ENCODE data around the gene B3GALNT2. TPM values are rescaled to one million over a fixed set of nuclear protein-coding genes. Genes with fewer than 3 reads are reported as not detected.
"Not testable (repeated sequence)": the region's sequence is repeated elsewhere in the genome, so short reads cannot be mapped to it uniquely, and the experiment has no call there.

B3GALNT2 gene
- total RNA-seq (2014; rRNA removed; shearing (Covaris generic); ENCODE audit: low replicate concordance) = 11.1 and 13.7 TPM in 2 replicates

- DNase-seq (ENCODE audit: low read depth) = no peak
- in situ Hi-C loops (cut with HindIII; ENCODE audit: low pct_unique_long_range_greater_than_20kb, low sequenced_read_pairs) = no loop called here
Measured at GRCh38 chr1:235504122-235504493, at the start of gene B3GALNT2. Gene B3GALNT2 (minus strand): TSS chr1:235504452. CDS start chr1:235504252, 200 bp downstream.

DNA sequence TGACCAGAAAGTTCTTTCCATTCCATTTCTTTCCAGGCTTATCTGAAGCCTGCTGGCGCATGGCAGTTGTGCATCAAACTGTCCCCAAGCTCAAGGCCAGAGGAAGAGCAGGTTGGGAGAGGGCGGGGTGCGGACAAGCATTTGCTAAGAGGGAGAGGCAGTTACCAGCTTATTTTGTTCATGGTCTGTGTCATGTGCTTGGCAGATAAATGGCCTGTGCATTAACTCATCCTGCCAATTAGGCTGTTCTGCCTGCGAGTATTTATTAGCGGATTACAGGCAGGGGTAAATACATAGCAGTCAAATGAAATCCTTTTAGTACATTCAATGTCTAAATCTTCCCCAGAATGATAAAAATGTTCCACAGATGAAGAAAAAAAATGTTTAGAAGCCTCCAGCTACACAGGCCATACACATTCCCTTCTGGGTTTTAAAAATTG lies 48.9 kb upstream of the B3GALNT2 start:
- DNase-seq (ENCODE audit: low read depth) = no peak
- in situ Hi-C loops (cut with HindIII; ENCODE audit: low pct_unique_long_range_greater_than_20kb, low sequenced_read_pairs) = no loop called here

DNA sequence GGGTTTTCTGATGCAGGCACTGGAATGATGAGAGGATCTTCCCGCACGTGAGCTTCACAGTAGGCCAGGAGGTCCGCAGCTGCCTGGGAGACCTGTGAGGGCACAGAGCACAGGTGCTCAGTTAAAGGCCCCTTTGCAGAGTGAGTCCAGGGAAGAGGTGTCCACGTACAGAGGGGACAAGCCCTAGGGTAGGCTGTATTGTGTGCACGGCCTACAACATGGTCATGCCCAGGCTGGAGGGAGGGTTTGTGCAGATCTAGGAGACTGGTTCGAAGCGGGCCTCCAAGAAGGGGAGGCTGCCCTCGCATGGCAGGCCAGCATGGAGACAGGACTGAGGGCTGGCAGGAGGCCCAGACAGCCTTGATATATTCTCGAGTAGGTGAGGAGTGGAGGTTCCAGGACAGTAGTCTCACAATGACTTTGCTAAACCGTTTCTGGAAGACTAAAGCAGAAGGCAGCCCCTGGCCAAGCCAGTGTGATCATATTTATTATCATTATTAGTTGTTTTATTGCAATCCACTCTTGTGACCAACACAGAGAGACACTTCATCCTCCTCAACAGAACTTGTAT lies 48.0 kb upstream of the B3GALNT2 start:
- in situ Hi-C loops (cut with HindIII; ENCODE audit: low pct_unique_long_range_greater_than_20kb, low sequenced_read_pairs) = no loop called here
- peak; percentile 5 for DNase-seq (ENCODE audit: low read depth)

DNA sequence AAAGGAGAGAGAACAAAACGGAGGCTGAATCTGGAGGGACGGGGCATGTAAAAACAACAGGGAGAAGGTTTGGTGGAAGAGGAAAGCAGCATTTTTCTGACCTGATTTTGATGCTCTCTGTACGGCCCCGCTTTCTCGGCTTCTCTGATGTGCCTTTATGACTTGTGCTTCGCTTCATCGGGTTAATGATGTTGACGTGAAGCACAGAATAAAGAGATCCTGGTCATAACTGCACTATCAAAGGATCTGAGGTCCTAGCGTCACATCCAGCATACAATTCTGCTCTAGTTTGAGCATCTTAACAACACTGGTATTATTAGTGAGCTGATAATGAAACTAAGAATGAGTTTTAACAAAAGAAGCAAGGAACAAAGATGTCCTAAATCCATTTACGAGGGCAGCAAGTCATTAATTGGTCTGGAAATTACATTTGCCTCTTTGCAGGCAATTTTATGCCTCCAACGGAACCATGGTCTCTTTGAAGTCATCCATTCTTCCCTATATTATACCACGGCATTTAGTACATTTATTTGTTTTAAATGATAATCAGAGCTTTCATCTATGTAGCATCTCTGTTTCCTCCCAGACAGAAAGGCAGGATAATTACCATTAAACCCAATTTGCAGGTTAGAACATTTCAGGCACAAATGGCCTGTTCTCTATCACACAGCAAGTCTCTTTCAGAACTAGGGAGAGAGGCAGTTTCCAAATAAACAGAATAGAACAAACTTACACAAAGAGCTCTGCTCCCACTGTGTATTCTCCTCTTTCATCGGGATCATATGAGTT lies 45.3 kb upstream of the B3GALNT2 start:
- in situ Hi-C loops (cut with HindIII; ENCODE audit: low pct_unique_long_range_greater_than_20kb, low sequenced_read_pairs) = no loop called here
- DNase-seq (ENCODE audit: low read depth) = no peak

- in situ Hi-C loops (cut with HindIII; ENCODE audit: low pct_unique_long_range_greater_than_20kb, low sequenced_read_pairs); DNase-seq (ENCODE audit: low read depth): not testable (repeated sequence)
Measured at GRCh38 chr1:235546369-235547155, 42.3 kb upstream of the B3GALNT2 start.

- in situ Hi-C loops (cut with HindIII; ENCODE audit: low pct_unique_long_range_greater_than_20kb, low sequenced_read_pairs) = no loop called here
- DNase-seq (ENCODE audit: low read depth) = peak; percentile 10
Measured at GRCh38 chr1:235545292-235545930, 41.2 kb upstream of the B3GALNT2 start.

DNA sequence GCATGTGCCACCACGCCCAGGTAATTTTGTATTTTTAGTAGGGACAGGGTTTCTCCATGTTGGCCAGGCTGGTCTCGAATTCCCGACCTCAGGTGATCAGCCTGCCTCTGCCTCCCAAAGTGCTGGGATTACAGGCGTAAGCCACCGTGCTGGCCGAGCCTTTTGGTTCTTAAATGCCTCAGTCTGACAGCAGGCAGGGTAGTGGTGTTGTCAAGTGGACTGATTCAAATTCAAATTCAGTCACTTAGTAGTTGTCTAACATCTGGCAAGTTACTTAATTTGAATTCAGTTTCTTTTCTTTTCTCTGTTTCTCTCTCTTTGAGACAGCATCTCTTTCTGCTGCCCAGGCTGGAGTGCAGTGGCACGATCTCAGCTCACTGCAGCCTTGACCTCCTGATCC lies 38.6 kb upstream of the B3GALNT2 start:
- DNase-seq (ENCODE audit: low read depth); in situ Hi-C loops (cut with HindIII; ENCODE audit: low pct_unique_long_range_greater_than_20kb, low sequenced_read_pairs): not testable (repeated sequence)

DNA sequence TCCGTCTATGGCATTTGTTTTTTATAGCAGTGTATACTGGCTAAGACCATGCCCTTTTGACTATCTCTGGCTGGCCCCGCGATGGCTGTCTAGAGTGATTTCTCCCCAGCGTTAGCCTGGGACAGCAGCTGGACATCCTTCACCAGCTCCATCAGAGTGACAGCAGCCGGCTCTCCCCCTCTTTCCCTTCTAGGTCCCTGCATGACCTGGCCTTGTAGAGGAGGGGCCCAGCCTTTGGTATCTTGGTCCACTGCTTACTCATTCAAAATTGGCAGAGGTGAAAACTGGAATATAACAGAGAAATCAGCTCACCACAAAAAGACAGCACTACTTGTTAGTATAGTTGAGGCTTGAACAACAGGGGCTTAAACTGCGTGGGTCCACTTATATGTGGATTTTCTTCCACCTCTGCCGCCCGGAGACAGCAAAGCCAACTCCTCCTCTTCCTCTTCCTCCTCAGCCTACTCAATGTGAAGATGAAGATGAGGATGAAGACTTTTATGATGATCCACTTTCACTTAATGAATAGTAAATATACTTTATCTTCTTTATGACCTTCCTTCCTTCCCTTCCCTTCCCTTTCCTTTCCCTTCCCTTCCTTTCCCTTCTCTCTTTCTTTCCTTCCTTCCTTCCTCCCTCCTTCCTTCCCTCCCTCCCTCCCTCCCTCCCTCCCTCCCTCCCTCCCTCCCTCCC lies 29.4 kb upstream of the B3GALNT2 start:
- in situ Hi-C loops (cut with HindIII; ENCODE audit: low pct_unique_long_range_greater_than_20kb, low sequenced_read_pairs) = no loop called here
- DNase-seq (ENCODE audit: low read depth) = no peak

DNA sequence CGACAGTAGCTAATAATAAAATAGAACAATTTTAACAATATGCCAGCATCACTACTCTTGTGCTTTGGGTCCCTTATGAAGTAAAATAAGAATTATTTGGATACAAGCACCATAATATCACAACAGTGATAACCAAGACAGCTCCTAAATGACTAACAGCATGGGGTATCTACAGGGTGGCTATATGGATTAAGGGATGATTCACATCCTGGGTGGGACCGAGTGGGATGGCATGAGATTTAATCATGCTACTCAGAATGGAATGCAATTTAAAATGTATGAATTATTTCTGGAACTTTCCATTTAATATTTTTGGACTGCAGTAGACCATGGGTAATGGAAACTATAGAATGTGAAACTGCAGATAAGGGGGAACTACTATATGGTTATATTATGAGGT lies 28.1 kb upstream of the B3GALNT2 start:
- no peak for DNase-seq (ENCODE audit: low read depth)
- in situ Hi-C loops (cut with HindIII; ENCODE audit: low pct_unique_long_range_greater_than_20kb, low sequenced_read_pairs) = no loop called here

- DNase-seq (ENCODE audit: low read depth) = no peak
Measured at GRCh38 chr1:235527196-235527814, 23.1 kb upstream of the B3GALNT2 start.

GRCh38 chr1:235525314-235525713 lies 21.1 kb upstream of the B3GALNT2 start:
- in situ Hi-C loops (cut with HindIII; ENCODE audit: low pct_unique_long_range_greater_than_20kb, low sequenced_read_pairs) = no loop called here
- DNase-seq (ENCODE audit: low read depth) = no peak

More at GRCh38 chr1:235527196-235527814, 23.1 kb upstream of the B3GALNT2 start:
- in situ Hi-C loops (cut with HindIII; ENCODE audit: low pct_unique_long_range_greater_than_20kb, low sequenced_read_pairs) = no loop called here

- in situ Hi-C loops (cut with HindIII; ENCODE audit: low pct_unique_long_range_greater_than_20kb, low sequenced_read_pairs) = no loop called here
- peak; percentile 58 for DNase-seq (ENCODE audit: low read depth)
Measured at GRCh38 chr1:235516862-235517446, 12.7 kb upstream of the B3GALNT2 start.

DNA sequence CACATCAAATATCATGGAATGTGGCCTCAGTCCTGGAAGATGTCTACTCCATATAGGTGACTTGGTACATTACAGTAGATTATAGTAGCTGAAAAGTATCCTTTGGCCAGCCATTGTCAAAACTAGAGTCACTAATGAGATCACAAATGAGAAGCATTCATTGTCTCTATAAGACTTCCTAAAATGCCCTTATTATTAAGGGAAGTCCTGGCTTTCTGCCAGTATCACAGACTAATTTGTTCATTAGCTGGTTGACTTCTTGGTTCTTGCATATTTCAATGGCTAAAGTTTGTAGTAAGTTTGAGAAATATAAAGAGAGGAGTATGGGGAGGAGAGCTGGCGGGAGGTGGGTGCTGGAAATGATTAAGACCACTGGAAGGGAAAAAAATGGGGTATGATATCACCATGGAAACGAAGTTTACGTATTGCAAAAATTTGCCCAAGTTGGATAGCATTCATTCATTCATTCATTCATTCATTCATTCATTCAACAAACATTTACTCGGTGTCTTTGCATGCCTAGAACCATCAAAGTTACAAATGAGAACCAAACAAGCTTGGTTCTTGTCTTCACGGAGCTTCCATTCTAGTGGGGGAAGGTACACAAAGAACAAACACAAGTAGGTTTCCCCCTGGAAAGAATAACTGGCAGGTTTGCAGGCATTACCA lies 11.7 kb upstream of the B3GALNT2 start:
- in situ Hi-C loops (cut with HindIII; ENCODE audit: low pct_unique_long_range_greater_than_20kb, low sequenced_read_pairs) = no loop called here
- no peak for DNase-seq (ENCODE audit: low read depth)

DNA sequence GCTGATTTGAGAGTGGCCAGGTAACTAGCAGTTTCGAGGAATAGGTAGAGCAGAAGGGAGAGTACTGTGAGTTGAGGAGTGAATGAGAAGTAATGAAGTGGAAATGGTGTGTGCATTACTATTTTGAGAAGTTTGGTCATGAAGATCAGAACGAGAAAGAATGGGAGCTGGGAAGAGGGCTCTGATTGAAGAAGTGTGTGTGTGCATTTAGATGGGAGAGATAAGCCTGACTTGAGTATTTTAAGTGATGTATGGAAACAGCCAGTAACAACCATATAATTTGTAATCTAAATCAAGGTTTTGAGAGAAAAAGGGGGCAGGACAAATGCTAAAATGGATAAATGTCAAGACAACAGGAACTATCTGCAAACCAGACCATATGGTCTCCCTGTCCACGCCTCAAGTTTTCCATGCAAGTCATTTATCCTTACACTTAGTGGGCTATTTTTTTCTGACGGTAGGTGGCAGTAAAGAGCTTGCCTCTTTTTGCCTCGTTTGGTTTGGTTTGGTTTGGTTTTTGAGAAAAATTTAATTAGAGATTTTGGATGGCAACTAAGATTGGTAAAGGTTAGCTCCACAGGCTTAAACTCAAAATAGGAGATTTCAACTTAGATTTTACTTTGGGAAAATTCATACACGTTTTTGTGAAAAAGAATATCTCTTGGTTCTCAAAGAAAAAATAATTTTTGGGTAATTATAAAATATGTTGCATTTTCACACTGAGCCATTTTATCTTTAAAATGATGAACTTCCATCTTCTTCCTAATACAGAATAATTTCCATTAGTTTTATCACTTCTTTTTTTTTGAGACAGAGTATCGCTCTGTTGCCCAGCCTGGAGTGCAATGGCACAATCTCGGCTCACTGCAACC lies 9.5 kb upstream of the B3GALNT2 start:
- in situ Hi-C loops (cut with HindIII; ENCODE audit: low pct_unique_long_range_greater_than_20kb, low sequenced_read_pairs) = no loop called here
- peak; percentile 65 for DNase-seq (ENCODE audit: low read depth)

DNA sequence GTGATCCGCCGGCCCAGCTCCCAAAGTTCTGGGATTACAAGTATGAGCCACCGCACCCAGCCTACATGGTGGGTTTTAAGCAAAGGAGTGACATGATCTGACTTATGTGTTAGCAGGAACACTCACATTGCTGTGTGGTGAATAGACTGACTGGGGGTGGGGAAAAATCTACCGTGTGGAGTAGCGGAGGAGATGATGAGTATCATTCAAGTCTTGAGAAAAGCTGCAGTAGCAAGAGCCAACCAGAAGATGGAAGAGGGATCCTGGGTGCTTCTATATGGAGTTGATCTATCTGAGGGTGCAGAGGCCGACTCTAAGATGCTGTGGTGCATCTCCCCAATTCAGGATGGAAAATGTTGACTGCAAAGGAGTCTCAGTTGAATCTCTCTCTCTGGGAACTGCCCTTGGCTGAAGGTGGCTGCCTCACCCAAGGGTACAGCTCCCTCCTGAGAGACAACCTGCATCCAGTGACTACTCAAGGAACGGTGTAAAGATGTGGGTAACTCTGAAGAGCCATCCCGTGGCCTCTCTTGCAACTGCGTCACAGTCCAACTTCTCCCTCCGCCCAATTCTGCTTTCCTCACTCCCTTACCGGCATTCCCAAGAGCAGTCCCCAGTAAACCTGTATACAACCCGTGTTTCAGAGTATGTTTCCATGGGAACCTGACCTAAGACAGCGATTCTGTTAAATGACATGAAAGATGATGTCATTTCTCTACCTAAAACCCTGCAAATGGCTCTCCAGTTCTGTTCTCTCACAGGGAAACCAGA lies 7.4 kb upstream of the B3GALNT2 start:
- DNase-seq (ENCODE audit: low read depth) = no peak
- in situ Hi-C loops (cut with HindIII; ENCODE audit: low pct_unique_long_range_greater_than_20kb, low sequenced_read_pairs) = no loop called here

All from Caki2 (cell line).